SK-N-SH (cell line): ENCODE data around the gene ERRFI1. TPM values are rescaled to one million over a fixed set of nuclear protein-coding genes. Genes with fewer than 3 reads are reported as not detected.

Experiments
- CTCF ChIA-PET: fragments of 300-600, 350-600 bp; formaldehyde crosslinking; extraction: SDS; loops from one replicate; lab custom pipeline; 2021; lab: Yijun Ruan, JAX
- POLR2A ChIA-PET: fragments of 350-600 bp; sonication (Branson Sonifier 250); formaldehyde crosslinking; extraction: SDS; loops from one replicate; lab custom pipeline; 2020; ENCODE audit warnings: antibody characterized with exemption, inconsistent platforms; lab: Yijun Ruan, JAX
- DNase-seq: peaks from one replicate; pipeline ENCODE4 v3.0.0; 2012
- H2AFZ ChIP-seq: fragments of 200-600 bp; sonication (generic); 2 replicates; pipeline ENCODE4 v1.8.1; 2016; ENCODE audit warnings: antibody characterized with exemption, mild to moderate bottlenecking, low read depth
- H3F3A ChIP-seq: fragments of 200-600 bp; sonication (generic); replicated peaks from 2 replicates; pipeline ENCODE3; 2016; ENCODE audit warnings: antibody characterized with exemption, mild to moderate bottlenecking; ENCODE audit not compliant: insufficient read depth
- H3K27ac ChIP-seq, 2 experiments: fragments of 200-500 bp in 1 of 2; fragments of 200-600 bp in 1 of 2; sonication (Bioruptor generic) in 1 of 2; sonication (generic), shearing (Covaris generic) in 1 of 2; 2 replicates each; pipeline versions ENCODE4 v1.5.1 to v1.6.1; 2014 to 2016; ENCODE audit warnings: low read depth in 2 of 2, inconsistent platforms in 1 of 2, low read length in 1 of 2, mild to moderate bottlenecking in 1 of 2, mixed read lengths in 1 of 2
- H3K27me3 ChIP-seq: fragments of 200-600 bp; sonication (generic), shearing (Covaris generic); 2 replicates; pipeline ENCODE4 v1.6.1; 2016; ENCODE audit warnings: mixed run types; ENCODE audit not compliant: insufficient read depth
- H3K36me3 ChIP-seq, 2 experiments: fragments of 200-500 bp in 1 of 2; fragments of 200-600 bp in 1 of 2; sonication (Bioruptor generic) in 1 of 2; sonication (generic) in 1 of 2; replicated peaks in 1 of 2; 2 replicates each; pipeline versions ENCODE3 to v1.5.1; 2014 to 2016; ENCODE audit warnings: low read length in 1 of 2, mild to moderate bottlenecking in 1 of 2; ENCODE audit not compliant: insufficient read depth in 2 of 2, control insufficient read depth in 1 of 2
- H3K4me1 ChIP-seq, 2 experiments: fragments of 200-500 bp in 1 of 2; fragments of 200-600 bp in 1 of 2; sonication (Bioruptor generic) in 1 of 2; sonication (generic), shearing (Covaris generic) in 1 of 2; 2 replicates each; pipeline versions ENCODE4 v1.5.1 to v1.6.1; 2014 to 2016; ENCODE audit warnings: low read depth in 1 of 2, low read length in 1 of 2, mixed run types in 1 of 2; ENCODE audit not compliant: insufficient read depth in 2 of 2, control insufficient read depth in 1 of 2
- H3K4me2 ChIP-seq: fragments of 200-600 bp; sonication (generic), shearing (Covaris generic); 2 replicates; pipeline ENCODE4 v1.6.1; 2017; ENCODE audit warnings: mixed run types
- H3K4me3 ChIP-seq, 2 experiments: fragments of 200-500 bp in 1 of 2; fragments of 200-600 bp in 1 of 2; sonication (Bioruptor generic) in 1 of 2; sonication (generic), shearing (Covaris generic) in 1 of 2; 2 replicates each; pipeline versions ENCODE4 v1.5.1 to v1.8.1; 2014 to 2016; ENCODE audit warnings: low read depth in 2 of 2, inconsistent platforms in 1 of 2, low read length in 1 of 2, mild to moderate bottlenecking in 1 of 2, mixed read lengths in 1 of 2, moderate library complexity in 1 of 2
- H3K79me2 ChIP-seq: fragments of 200-600 bp; sonication (generic); 2 replicates; pipeline ENCODE4 v1.8.1; 2017; ENCODE audit warnings: mild to moderate bottlenecking; ENCODE audit not compliant: insufficient read depth
- H3K9ac ChIP-seq: fragments of 200-600 bp; sonication (generic); 2 replicates; pipeline ENCODE4 v1.6.1; 2017; ENCODE audit warnings: mixed run types
- H3K9me2 ChIP-seq: fragments of 200-600 bp; sonication (generic); 2 replicates; pipeline ENCODE4 v1.6.1; 2017; ENCODE audit warnings: mixed run types
- H3K9me3 ChIP-seq: fragments of 200-600 bp; sonication (generic); 2 replicates; pipeline ENCODE4 v1.6.1; 2017; ENCODE audit warnings: mixed run types, mild to moderate bottlenecking, moderate library complexity
- H4K20me1 ChIP-seq: fragments of 200-600 bp; sonication (generic); 2 replicates; pipeline ENCODE4 v1.6.1; 2017; ENCODE audit warnings: mild to moderate bottlenecking, mixed run types; ENCODE audit not compliant: insufficient read depth
- CHD2 ChIP-seq: fragments of 150-350 bp; IDR thresholded peaks from 2 replicates; pipeline ENCODE4 v1.6.1; 2018; ENCODE audit warnings: low read length; ENCODE audit not compliant: partially characterized antibody
- ELF1 ChIP-seq: IDR thresholded peaks from 2 replicates; pipeline ENCODE4 v1.4.0; 2012
- EP300 ChIP-seq, 2 experiments: IDR thresholded peaks; 2 replicates each; pipeline versions ENCODE4 v1.4.0 to v1.6.1; 2012; ENCODE audit warnings: borderline replicate concordance in 1 of 2, low read depth in 1 of 2, low read length in 1 of 2
- EZH2phosphoT487 ChIP-seq: fragments of 200-600 bp; sonication (generic); IDR thresholded peaks from 2 replicates; pipeline ENCODE4 v1.6.1; 2017; ENCODE audit warnings: low read depth, mixed run types, mild to moderate bottlenecking, antibody characterized with exemption, moderate library complexity, borderline replicate concordance
- FOSL2 ChIP-seq: IDR thresholded peaks from 2 replicates; pipeline ENCODE4 v1.4.0; 2012; ENCODE audit warnings: low read depth, mild to moderate bottlenecking, moderate library complexity, borderline replicate concordance
- FOXM1 ChIP-seq: IDR thresholded peaks from 2 replicates; pipeline ENCODE4 v1.4.0; 2012; ENCODE audit warnings: low read depth, mild to moderate bottlenecking
- MAX ChIP-seq: IDR thresholded peaks from 2 replicates; pipeline ENCODE4 v1.4.0; 2012; ENCODE audit warnings: low read depth
- MXI1 ChIP-seq: IDR thresholded peaks from 2 replicates; pipeline ENCODE4 v1.6.1; 2012; ENCODE audit warnings: mild to moderate bottlenecking, low read depth, low read length, improper control_type of control experiment
- NFIC ChIP-seq: IDR thresholded peaks from 2 replicates; pipeline ENCODE4 v1.4.0; 2012; ENCODE audit warnings: borderline replicate concordance
- NRF1 ChIP-seq: IDR thresholded peaks from 2 replicates; pipeline ENCODE4 v1.6.1; 2012; ENCODE audit warnings: low read depth, mild to moderate bottlenecking, low read length
- RAD21 ChIP-seq: IDR thresholded peaks from 2 replicates; pipeline ENCODE4 v1.6.1; 2012; ENCODE audit warnings: mild to moderate bottlenecking, low read length
- RFX5 ChIP-seq: IDR thresholded peaks from 2 replicates; pipeline ENCODE4 v1.6.1; 2012; ENCODE audit warnings: mild to moderate bottlenecking, improper control_type of control experiment, low read length
- SMC3 ChIP-seq: IDR thresholded peaks from 2 replicates; pipeline ENCODE4 v1.6.1; 2012; ENCODE audit warnings: low read depth, low read length, improper control_type of control experiment
- TAF1 ChIP-seq: IDR thresholded peaks from 2 replicates; pipeline ENCODE4 v1.6.1; 2012; ENCODE audit warnings: low read depth, mild to moderate bottlenecking, low read length, moderate library complexity, borderline replicate concordance
- TCF12 ChIP-seq: IDR thresholded peaks from 2 replicates; pipeline ENCODE4 v1.4.0; 2012
- TEAD4 ChIP-seq: IDR thresholded peaks from 2 replicates; pipeline ENCODE4 v1.4.0; 2012; ENCODE audit warnings: mild to moderate bottlenecking, borderline replicate concordance; ENCODE audit not compliant: insufficient read depth
- YY1 ChIP-seq: IDR thresholded peaks from 2 replicates; pipeline ENCODE4 v1.4.0; 2012; ENCODE audit warnings: low read depth, mild to moderate bottlenecking
- WGBS: methylation state at CpG from one replicate; pipeline ENCODE4 v1.1.6; 2017; ENCODE audit warnings: low lambda C conversion rate; 5-methylcytosine and 5-hydroxymethylcytosine counted together
- polyA plus RNA-seq, 3 experiments: library from polyadenylated mRNA; depleted of rRNA; stranded (reverse); fragments of >200 nt; gene quantifications; 2 replicates each; pipeline ENCODE4 v1.2.3, GENCODE V29; 2012
- TF ChIP-seq, protein P1 (sequence below): IDR thresholded peaks from 2 replicates; pipeline ENCODE4 v1.4.0; 2012; ENCODE audit warnings: low read depth, borderline replicate concordance
- TF ChIP-seq, protein P2 (sequence below): IDR thresholded peaks from 2 replicates; pipeline ENCODE4 v1.4.0; 2012; ENCODE audit warnings: low read depth, borderline replicate concordance

ERRFI1 gene
- polyA plus RNA-seq, 1 of the 3 experiments (the other 2 are of a cell fraction), result 65.6 TPM

GRCh38 chr1:7967651-7968050 lies 58.5 kb downstream of the ERRFI1 start:
- H3K27me3 ChIP-seq, result no peaks in the 10 kb centered on the region
- no peaks in the 10 kb centered on the region for H3K9me2 ChIP-seq
- ChIA-PET POLR2A (no interaction called here), CTCF (interaction anchor here (0.7 to 2.5 kb wide), 3 partner anchors 15 to 381 kb away, joined by 3 to 8 read pairs (median 4); no protein-coding TSS in a partner anchor)
- 93% methylated on average over 4 of the region's 4 CpGs for WGBS
- DNase-seq, result no peak
- no peak overlapping the region for H3K27ac ChIP-seq
- H3K4me3 ChIP-seq, result no peak overlapping the region
- TF ChIP-seq RFX5, result no peak
- no peak for TF ChIP-seq TAF1
- no peak for TF ChIP-seq EZH2phosphoT487
- 0 out of 2 replicates have a peak overlapping the region, but pooled peaks have one; percentile 3 for H3K9ac ChIP-seq
- H3K79me2 ChIP-seq, result peaks cover 78% of the 10 kb centered on the region
- peaks cover 0 to under 1% of the 10 kb centered on the region in 2 experiments; a peak in 2 of 4 replicates for H3K4me1 ChIP-seq
- H3K9me3 ChIP-seq, result no peaks in the 10 kb centered on the region
- peaks cover 57 to 69% of the 10 kb centered on the region in 2 experiments for H3K36me3 ChIP-seq
- no peaks in the 10 kb centered on the region for H3F3A ChIP-seq
- H4K20me1 ChIP-seq, result 0 out of 2 replicates have a peak, but pooled peaks cover 8% of the 10 kb centered on the region
- H2AFZ ChIP-seq, result no peak overlapping the region
- H3K4me2 ChIP-seq, result no peak overlapping the region

GRCh38 chr1:7967196-7967595 lies 58.9 kb downstream of the ERRFI1 start:
- ChIA-PET POLR2A (no interaction called here), CTCF (interaction anchor here (0.7 to 2.5 kb wide), 3 partner anchors 16 to 382 kb away, joined by 3 to 8 read pairs (median 4); no protein-coding TSS in a partner anchor)
- 0 out of 2 replicates have a peak, but pooled peaks cover 8% of the 10 kb centered on the region for H4K20me1 ChIP-seq
- no peak for TF ChIP-seq SMC3
- TF ChIP-seq MXI1, result no peak
- no peak for TF ChIP-seq RFX5
- TF ChIP-seq TCF12, result no peak
- no peak overlapping the region for H3K4me3 ChIP-seq
- 0 out of 2 replicates have a peak overlapping the region, but pooled peaks have one; percentile 3 for H3K9ac ChIP-seq
- H3K79me2 ChIP-seq, result peaks cover 78% of the 10 kb centered on the region
- H3K27me3 ChIP-seq, result no peaks in the 10 kb centered on the region
- no peak overlapping the region for H3K27ac ChIP-seq
- peaks cover 57 to 68% of the 10 kb centered on the region in 2 experiments for H3K36me3 ChIP-seq
- peaks cover 0 to 2% of the 10 kb centered on the region in 2 experiments; a peak in 2 of 4 replicates for H3K4me1 ChIP-seq
- H2AFZ ChIP-seq, result no peak overlapping the region
- no peaks in the 10 kb centered on the region for H3K9me2 ChIP-seq
- DNase-seq, result no peak
- peaks cover 4% of the 10 kb centered on the region for H3F3A ChIP-seq
- no peaks in the 10 kb centered on the region for H3K9me3 ChIP-seq
- 95% methylated on average over 1 of the region's 1 CpG for WGBS
- H3K4me2 ChIP-seq, result no peak overlapping the region

- 97% methylated on average over 3 of the region's 3 CpGs for WGBS
- no peak for DNase-seq
- H3K4me3 ChIP-seq, result no peak overlapping the region
- H3K4me2 ChIP-seq, result no peak overlapping the region; the same call in 1 of the 2 replicates
- H3K9me2 ChIP-seq, result no peaks in the 10 kb centered on the region
- no peaks in the 10 kb centered on the region for H3K9me3 ChIP-seq
- ChIA-PET CTCF (interaction anchor here (0.9 to 1.2 kb wide), 2 partner anchors 11 to 296 kb away, joined by 3 to 7 read pairs; no protein-coding TSS in a partner anchor), POLR2A (interaction anchor here (0.6 kb wide), 1 partner anchor 124 kb away, joined by 4 read pairs; no protein-coding TSS in a partner anchor)
- H3F3A ChIP-seq, result peaks cover 8% of the 10 kb centered on the region
- H4K20me1 ChIP-seq, result 0 out of 2 replicates have a peak, but pooled peaks cover 8% of the 10 kb centered on the region
- H2AFZ ChIP-seq, result no peak overlapping the region
- H3K27me3 ChIP-seq, result no peaks in the 10 kb centered on the region
- no peak overlapping the region for H3K9ac ChIP-seq
- H3K27ac ChIP-seq, result no peak overlapping the region
- peaks cover 40 to 48% of the 10 kb centered on the region in 2 experiments for H3K36me3 ChIP-seq
- H3K79me2 ChIP-seq, result peaks cover 72% of the 10 kb centered on the region
- peaks cover 0 to 4% of the 10 kb centered on the region in 2 experiments; a peak in 2 of 4 replicates for H3K4me1 ChIP-seq
- TF ChIP-seq SMC3, result no peak
- TF ChIP-seq, protein P1, sequence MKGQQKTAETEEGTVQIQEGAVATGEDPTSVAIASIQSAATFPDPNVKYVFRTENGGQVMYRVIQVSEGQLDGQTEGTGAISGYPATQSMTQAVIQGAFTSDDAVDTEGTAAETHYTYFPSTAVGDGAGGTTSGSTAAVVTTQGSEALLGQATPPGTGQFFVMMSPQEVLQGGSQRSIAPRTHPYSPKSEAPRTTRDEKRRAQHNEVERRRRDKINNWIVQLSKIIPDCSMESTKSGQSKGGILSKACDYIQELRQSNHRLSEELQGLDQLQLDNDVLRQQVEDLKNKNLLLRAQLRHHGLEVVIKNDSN, result no peak
- no peak for TF ChIP-seq TCF12
- no peak for TF ChIP-seq YY1
- TF ChIP-seq MXI1, result no peak
- TF ChIP-seq, protein P2, sequence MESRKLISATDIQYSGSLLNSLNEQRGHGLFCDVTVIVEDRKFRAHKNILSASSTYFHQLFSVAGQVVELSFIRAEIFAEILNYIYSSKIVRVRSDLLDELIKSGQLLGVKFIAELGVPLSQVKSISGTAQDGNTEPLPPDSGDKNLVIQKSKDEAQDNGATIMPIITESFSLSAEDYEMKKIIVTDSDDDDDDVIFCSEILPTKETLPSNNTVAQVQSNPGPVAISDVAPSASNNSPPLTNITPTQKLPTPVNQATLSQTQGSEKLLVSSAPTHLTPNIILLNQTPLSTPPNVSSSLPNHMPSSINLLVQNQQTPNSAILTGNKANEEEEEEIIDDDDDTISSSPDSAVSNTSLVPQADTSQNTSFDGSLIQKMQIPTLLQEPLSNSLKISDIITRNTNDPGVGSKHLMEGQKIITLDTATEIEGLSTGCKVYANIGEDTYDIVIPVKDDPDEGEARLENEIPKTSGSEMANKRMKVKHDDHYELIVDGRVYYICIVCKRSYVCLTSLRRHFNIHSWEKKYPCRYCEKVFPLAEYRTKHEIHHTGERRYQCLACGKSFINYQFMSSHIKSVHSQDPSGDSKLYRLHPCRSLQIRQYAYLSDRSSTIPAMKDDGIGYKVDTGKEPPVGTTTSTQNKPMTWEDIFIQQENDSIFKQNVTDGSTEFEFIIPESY, result no peak
- no peak for TF ChIP-seq FOSL2
- no peak for TF ChIP-seq RAD21
- no peak for TF ChIP-seq EP300 (IDR thresholded peaks at IDR 0.05; ENCODE audit: borderline replicate concordance in 1 of 2, low read depth in 1 of 2, low read length in 1 of 2)
- TF ChIP-seq NFIC, result no peak
- TF ChIP-seq TEAD4, result no peak
- no peak for TF ChIP-seq EZH2phosphoT487
- no peak for TF ChIP-seq MAX
- TF ChIP-seq CHD2, result no peak
- no peak for TF ChIP-seq NRF1
- TF ChIP-seq FOXM1, result no peak
- TF ChIP-seq ELF1, result no peak
Measured at GRCh38 chr1:7964476-7964875, 61.6 kb downstream of the ERRFI1 start.
